Putamen (tissue), 1 donor: ENCODE results near the gene TNFRSF9.
"Not testable (repeated sequence)": the region's sequence is repeated elsewhere in the genome, so short reads cannot be mapped to it uniquely, and the experiment has no call there.

Experiments
- DNase-seq: peaks from one replicate; pipeline ENCODE4 v3.0.0-alpha.2; 2016; ENCODE audit warnings: low spot score

The TNFRSF9 gene

GRCh38 chr1:7940745-7941436, at the start of gene TNFRSF9:
Gene TNFRSF9, minus strand, starts transcription at chr1:7940839. Its CDS starts 845 bp downstream, at chr1:7939994.
- DNase-seq, result no peak

- DNase-seq, result no peak
These were observed 49.3 kb upstream of the TNFRSF9 start for GRCh38 chr1:7989762-7990428.

- DNase-seq, result no peak
These were observed 47.9 kb upstream of the TNFRSF9 start for GRCh38 chr1:7988576-7988975.

- no peak for DNase-seq
These were observed 46.9 kb upstream of the TNFRSF9 start for GRCh38 chr1:7987528-7987927.

- DNase-seq, result no peak
These were observed 45.4 kb upstream of the TNFRSF9 start for GRCh38 chr1:7985851-7986612.

- no peak for DNase-seq
These were observed 44.2 kb upstream of the TNFRSF9 start for GRCh38 chr1:7984811-7985210.

- DNase-seq, result no peak
These were observed 42.6 kb upstream of the TNFRSF9 start for GRCh38 chr1:7983086-7983778.

- DNase-seq, result no peak
These were observed 40.3 kb upstream of the TNFRSF9 start for GRCh38 chr1:7980984-7981383.

- DNase-seq, result peak; percentile 50
These were observed 34.7 kb upstream of the TNFRSF9 start for GRCh38 chr1:7975212-7975865.

- no peak for DNase-seq
These were observed 32.4 kb upstream of the TNFRSF9 start for GRCh38 chr1:7973086-7973485.

GRCh38 chr1:7972285-7972684, 31.6 kb upstream of the TNFRSF9 start:
- DNase-seq, result no peak

GRCh38 chr1:7971024-7971423, 30.4 kb upstream of the TNFRSF9 start:
- no peak for DNase-seq

GRCh38 chr1:7970246-7970645, 29.6 kb upstream of the TNFRSF9 start:
- no peak for DNase-seq

GRCh38 chr1:7967651-7968050, 27.0 kb upstream of the TNFRSF9 start:
- DNase-seq, result no peak

- no peak for DNase-seq
These were observed 26.6 kb upstream of the TNFRSF9 start for GRCh38 chr1:7967196-7967595.

GRCh38 chr1:7964476-7964875, 23.8 kb upstream of the TNFRSF9 start:
- DNase-seq, result no peak

GRCh38 chr1:7963841-7964240, 23.2 kb upstream of the TNFRSF9 start:
- DNase-seq, result not testable (repeated sequence)

- DNase-seq, result not testable (repeated sequence)
These were observed 22.7 kb upstream of the TNFRSF9 start for GRCh38 chr1:7963378-7963730.

- DNase-seq, result no peak
These were observed 22.2 kb upstream of the TNFRSF9 start for GRCh38 chr1:7962636-7963377.

- DNase-seq, result no peak
These were observed 21.3 kb upstream of the TNFRSF9 start for GRCh38 chr1:7962014-7962335.
